ENCODE results near the gene LPIN3. TPM values are rescaled to one million over a fixed set of nuclear protein-coding genes. Genes with fewer than 3 reads are reported as not detected.

The LPIN3 gene
- 1.4 TPM for total RNA-seq

DNA sequence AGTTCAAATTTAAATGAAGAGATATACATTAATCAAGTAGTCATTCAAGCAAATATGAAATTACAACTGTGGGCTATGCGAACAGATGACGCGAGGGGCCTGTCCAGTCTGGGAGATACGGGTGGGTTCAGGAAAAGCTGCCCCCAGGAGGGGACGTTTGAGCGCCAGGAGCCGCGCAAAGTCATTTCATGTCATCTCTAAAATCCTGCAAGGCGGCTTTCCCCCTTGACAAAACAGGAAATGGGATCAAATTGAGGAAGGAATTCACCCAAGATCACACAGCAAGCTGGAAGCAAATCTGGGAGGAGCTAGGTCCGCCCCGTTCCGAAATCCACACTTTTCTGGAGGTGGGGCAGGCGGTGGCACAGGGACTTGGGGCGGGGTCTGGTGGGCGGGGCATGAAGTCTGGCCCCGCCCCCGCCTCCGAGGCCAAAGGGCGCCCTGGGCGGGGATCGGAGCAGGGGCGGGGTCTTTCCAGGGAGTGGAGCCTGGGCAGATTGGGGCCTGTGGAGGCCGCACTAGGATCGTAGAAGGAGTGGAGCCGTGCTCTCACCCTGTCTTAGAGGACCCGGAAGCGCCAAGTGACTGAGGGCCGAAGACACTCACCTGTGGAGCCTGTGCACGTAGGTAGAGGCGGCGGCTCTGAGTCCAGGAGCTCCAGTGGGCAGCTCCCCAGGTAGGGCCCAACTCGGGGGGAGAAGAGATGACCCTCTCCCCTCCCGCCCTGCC is at the start of gene LPIN3:
Gene LPIN3, plus strand, starts transcription at position 495 of the 729 bp plus-strand sequence. CDS start 4,983 bp downstream, outside the sequence.

DNA sequence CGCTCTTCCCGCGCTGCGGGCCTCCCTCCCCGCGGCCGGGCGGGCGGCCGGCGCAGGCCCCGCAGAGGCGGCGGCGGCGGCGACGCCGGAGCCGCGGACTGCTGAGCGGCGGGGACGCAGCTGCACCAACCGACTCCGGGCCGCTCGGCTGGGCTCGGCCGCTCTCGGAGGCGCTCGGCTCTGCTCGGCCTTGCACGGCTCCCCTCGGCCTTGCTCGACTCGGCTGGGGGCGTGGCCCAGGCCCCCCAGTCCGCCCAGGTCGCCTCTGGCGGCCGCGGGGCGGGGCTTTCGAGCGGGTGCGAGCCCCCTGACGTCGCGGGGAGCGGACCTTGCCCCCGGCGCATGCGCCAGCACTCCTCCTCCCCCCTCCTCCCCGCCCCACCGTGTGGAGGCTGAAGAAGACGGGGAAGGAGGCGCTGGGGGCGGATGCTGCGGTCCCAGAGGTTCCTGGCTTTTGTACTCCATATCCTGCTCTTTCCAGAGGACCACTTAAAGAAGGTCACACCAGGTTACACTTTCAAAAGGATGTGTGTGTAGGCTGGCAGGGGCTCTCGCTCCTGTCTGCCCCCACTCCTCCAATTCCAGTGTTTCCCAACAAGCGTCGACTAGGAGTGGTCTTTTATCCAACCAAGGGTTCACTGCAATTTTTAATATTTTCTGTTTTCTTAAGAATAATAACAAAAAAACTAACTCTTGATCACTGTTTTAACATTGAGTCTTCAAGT is 22.9 kb upstream of the LPIN3 start, which contains the start of gene ZHX3:
Gene ZHX3, minus strand, starts transcription at position 186 of the 725 bp plus-strand sequence. CDS start 112,815 bp downstream, outside the sequence.

GRCh38 chr20:41366546-41367392 is 26.1 kb downstream of the LPIN3 start, which contains the start of gene EMILIN3:
Gene EMILIN3, minus strand, starts transcription at chr20:41366818. Its CDS starts 184 bp downstream, at chr20:41366634.

Other genes starting within 250 kb of the LPIN3 start
- 93.9 TPM for gene PLCG1, start 203.3 kb upstream of the LPIN3 start, total RNA-seq
- gene ZHX3, start 23.1 kb upstream of the LPIN3 start, total RNA-seq: 24.5 TPM
- gene EMILIN3, start 26.0 kb downstream of the LPIN3 start, total RNA-seq: 3.5 TPM

Measured in diencephalon (tissue), 1 donor.